ENCODE measurements around the gene KANK2.
"Not testable (repeated sequence)": the region's sequence is repeated elsewhere in the genome, so short reads cannot be mapped to it uniquely, and the experiment has no call there.

KANK2 gene

DNA sequence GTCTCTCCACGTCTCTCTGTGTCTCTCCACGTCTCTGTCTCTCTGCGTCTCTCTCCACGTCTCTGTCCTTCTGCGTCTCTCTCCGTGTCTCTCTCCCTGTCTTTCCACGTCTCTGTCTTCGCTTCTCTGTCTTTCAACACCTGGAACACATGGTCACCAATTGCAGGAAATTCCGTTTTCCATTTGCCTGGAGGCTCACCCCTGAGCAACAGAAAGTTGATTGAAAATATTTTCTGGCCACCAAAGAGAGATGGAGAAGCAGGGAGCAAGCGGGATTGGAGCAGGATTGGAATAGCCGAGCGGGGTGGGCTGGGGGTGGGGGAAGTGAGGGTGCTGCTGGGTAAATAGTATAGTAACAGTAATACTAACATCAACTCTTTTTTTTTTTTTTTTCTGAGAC is 1.7 kb downstream of the KANK2 start:
- no peak for DNase-seq

DNA sequence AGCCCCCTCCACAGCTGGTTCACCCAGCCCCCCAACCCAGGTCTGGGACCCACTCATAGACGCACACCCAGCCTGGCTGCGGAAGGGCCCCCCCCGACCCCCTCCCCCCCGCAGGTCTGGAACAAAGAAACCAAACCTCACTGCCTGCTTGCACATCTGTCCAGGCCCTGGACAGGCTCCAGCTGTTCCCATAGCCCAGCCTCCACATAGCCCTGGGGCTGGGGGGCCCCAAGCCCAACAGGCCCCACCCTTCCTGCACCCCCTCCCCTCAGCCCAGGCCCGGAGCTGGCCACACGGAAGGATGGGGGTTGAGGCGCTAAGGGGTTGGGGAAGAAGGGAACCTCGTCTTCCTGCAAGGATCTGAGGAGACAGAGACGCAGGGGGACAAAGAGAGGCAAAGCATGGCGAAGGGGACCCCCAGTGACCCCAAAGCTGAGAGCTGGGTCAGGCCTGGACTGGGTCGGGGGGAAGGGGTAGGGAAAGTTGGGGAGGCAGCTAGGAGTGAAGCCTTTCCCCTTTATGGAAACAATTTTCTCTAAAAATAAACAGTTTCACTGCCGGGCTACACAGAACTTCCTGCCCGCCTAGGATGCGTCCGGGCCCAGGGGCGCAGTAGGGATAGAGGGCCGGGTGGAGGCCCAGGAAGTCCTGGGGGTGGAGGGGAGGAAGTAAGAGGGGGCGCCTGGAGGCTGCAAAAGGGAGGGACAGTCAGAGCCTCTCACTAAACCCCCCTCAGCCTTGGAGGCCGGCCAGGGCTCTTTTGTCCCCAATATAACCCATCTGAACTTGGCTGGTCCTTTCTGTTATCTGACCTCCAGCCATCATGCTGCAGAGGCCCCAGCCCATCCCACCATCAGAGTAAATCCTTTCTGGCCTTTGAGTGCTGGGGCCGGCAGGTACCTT is 2.4 kb downstream of the KANK2 start:
- DNase-seq: no peak

DNA sequence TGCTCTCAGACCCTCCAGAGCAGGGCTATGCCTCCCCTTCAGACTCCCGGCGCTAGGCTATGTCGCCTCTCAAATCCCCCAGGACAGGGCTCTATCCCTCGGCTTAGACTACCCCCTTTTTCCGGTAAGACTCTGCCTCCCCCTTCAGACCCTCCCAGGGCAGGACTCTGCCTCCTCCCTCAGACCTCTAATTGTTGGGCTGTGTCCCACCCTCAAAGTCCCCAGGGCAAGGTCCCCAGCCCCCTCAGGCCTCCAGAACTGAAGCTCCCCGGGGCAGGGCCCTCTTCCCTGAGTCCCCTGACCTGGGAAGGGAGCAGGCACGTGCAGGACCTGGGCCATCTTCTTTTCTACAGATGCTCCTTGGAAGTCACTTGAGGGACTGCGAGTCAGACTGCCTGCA is 3.2 kb downstream of the KANK2 start:
- DNase-seq: no peak

DNA sequence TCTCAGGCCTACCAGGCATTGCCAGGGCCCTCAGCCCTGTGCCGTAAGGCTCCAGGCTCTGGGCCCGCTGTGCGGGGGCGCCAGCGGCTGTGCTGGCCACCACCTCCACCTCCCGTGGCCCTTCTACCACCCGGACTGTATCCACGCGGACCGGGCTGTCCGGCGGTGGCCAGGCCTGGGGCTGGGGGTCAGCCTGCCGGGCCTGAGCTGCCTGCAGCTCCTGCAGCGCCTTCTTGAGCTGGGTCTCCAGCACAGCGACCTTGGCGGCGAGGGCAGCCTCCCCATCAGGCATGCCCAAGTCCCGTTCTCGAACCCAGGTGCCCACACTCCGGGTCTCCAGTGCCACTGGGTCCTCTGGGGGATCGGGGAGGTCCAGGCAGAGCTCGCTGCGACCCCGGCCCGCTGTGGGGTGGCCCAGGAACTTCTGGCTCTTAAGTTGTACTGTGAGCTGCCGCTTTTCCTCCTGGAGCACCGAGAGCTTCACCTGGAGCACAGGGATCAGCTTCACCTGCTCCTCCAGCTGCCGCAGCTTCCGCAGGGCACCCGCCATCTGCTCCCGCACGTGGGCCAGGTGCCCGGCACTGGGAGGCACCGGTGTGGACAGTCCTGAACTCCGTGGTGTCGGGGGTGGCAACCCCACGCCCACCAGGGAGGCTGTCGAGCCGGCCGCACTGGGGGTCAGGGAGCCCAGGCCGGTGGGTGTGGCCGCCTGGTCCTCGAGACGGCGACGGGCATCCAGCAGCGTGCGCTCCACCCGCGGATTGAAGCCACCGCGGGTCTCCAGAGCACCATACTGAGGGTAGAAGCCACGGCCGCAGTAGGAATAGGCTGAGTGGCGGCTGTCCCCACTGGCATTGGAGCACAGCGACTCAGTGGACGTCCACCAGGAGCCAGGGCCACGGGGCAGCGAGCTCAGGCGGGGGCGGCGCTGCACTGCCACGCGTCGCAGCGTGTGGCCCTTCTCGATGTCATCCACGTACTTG is 4.1 kb downstream of the KANK2 start:
- no peak for DNase-seq

DNA sequence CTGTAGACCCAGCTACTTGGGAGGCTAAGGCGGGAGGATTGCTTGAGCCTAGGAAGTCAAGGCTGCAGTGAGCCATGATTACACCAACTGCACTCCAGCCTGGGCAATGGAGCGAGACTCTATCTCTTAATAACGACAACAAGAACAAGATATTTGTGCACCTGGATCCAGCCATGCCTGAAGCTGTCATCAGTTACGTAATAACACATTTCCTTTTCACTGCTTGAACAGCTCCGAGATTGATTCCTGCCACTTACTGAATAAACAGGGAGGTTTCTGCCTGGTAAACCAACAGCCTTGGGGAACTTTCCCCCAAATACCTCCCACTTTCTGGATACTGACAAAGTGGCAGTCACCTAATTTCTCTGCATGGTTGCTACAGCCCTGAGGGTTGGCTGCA is 5.4 kb downstream of the KANK2 start:
- no peak for DNase-seq

DNA sequence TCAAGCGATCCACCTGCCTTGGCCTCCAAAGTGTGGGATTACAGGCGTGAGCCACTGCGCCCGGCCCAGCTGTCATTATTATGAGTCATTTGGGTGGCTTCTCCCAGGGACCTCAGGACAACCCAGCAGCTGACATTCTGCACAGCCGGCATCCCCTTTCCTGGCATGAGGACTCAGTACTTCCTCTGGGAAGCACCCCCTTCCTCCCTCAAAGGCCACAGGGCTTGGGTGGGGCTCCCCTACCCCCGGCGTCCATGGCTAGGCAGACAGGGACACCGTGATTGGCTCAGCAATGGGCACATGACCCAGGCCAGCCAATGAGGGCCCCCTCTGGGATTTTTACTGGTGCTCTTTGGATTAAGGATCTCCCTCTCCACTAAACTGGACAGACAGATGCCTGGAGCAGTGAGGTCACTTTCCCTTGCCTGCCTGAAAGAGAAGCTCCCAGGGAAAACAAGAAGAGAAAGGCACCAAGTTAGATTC is 6.0 kb downstream of the KANK2 start:
- DNase-seq: peak; percentile 80

DNA sequence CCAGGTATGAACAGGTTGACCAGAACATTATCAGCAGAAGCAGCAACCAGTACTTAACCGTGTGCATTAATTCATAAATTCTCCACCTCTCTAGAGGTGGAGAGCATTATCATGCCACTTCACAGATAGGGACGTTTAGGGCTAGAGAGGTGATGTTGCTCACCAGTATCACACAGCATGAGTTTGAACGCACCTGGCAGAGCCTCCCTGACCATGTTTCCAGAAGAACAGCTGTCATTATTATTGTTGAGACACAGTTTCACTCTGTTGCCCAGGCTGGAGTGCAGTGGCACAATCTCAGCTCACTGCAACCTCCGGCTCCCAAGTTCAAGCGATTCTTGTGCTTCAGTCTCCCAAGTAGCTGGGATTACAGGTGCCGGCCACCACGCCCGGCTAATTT is 6.8 kb downstream of the KANK2 start:
- no peak for DNase-seq

DNA sequence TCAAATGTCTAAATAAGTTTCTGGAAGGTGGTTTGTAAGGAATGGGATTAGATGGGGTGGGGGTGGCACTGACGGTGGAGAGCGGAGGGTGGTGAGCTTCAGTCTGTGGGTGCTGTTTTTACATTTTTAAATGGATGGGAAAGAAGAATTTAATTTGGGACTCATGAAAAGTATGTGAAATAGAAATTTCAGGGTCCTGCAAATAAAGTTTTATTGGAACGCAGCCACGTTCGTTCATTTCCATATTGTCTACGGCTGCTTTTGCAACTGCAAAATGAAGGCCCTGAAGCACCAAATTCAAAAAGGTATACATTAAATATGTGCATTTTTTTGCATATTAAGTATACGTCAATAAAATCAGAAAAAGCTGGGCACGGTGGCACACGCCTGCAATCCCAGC is 9.9 kb downstream of the KANK2 start:
- no peak for DNase-seq

DNA sequence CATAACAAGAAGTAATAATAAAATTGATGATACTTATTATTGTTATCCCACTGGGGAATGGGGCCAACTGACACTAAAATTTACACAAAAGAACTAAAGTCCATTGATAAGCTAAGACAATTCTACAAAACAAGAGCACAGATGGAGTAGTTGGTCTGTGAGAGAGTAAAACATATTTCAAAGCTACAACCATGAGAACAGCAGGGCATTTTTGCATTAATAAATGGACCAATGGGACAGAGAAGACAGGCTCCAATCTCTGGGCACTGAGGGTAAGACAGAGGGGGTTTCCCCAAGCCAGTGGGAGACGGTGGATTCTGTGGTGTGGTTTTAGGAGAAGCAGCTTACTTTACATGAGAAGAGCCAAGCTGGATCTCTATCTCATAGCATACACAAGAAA is 14.4 kb downstream of the KANK2 start:
- DNase-seq: no peak

DNA sequence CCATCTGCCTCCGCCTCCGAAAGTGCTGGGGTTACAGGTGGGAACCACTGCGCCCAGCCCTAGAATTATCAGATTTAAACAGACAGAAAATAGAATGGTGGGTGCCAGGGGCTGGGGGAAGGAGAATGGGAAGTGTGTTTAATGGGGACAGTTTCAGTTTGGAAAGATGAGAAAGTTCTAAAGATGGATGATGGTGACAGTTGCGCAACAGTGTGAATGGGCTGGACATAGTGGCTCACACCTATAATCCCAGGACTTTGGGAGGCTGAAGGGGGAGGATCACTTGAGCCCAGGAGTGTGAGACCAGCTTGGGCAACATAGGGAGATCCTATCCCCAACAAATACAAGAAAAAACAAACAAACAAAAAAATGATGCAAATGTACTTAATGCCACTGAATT is 15.9 kb downstream of the KANK2 start:
- no peak for DNase-seq

DNA sequence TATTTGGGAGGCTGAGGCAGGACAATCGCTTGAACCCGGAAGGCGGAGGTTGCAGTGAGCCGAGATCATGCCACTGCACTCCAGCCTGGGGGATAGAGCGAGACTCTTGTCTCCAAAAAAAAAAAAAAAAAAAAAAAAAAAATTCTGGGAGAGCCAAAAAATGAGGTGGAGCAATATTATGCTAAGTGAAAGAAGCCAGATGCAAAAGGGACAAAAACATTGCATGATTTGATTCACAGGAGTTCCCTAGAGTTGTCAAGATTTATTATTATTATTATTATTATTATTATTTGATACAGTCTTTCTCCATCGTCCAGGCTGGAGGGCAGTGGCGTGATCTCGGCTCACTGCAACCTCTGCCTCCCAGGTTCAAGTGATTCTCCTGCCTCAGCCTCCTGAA is 16.4 kb downstream of the KANK2 start:
- not testable (repeated sequence) for DNase-seq

DNA sequence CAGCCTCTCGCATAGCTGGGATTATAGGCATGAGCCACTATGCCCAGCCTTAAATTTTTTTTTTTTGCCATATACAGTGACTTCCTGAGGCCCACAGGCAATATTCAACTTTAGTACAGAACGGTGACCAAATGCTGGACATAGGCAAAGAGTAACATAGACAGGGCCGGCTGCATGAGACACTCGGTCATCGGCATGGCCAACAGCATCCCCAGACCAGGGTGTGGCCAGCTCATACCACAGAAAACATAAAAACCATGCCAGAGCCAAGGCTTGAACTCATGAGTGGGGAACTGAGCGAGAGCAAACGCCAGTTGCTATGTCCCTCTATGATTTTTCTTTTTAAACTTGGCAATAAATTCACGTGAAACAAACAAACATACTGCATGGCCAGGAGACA is 17.0 kb downstream of the KANK2 start:
- DNase-seq: no peak

DNA sequence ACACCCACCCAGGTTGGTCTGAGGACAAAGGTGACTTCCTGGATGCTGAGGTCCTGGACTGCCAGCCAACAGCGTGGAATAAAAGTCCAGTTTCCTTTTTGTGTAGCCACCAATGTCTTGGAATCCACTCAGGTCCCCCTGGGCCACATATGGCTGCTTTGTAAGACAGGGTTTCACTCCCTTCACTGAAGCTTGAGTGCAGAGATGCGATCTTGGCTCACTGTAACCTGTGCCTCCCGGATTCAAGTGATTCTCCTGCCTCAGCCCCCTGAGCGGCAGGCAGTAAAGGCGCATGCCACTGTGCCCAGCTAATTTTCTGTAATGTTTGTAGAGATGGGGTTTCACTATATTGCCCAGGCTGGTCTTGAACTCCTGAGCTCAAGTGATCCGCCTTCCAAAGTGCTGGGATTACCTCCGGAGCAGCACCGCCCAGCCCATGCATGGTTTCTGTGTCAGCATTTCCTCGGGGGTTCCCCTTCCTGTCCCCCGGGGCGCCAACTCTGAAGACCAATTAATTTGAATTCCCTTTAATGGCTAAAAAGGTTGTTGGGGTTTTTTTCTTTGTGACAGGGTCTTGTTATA is 17.5 kb downstream of the KANK2 start:
- DNase-seq: no peak

DNA sequence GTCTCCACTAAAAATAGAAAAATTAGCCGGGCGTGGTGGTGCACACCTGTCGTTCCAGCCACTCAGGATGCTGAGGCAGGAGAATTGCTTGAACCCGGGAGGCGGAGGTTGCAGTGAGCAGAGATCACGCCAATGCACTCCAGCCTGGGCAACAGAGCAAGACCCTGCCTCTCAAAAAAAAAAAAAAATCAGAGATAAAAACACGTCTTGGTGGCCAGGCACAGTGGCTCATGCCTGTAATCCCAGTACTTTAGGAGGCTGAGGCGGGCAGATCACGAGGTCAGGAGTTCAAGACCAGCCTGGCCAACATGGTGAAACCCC is 18.2 kb downstream of the KANK2 start:
- DNase-seq: not testable (repeated sequence)

DNA sequence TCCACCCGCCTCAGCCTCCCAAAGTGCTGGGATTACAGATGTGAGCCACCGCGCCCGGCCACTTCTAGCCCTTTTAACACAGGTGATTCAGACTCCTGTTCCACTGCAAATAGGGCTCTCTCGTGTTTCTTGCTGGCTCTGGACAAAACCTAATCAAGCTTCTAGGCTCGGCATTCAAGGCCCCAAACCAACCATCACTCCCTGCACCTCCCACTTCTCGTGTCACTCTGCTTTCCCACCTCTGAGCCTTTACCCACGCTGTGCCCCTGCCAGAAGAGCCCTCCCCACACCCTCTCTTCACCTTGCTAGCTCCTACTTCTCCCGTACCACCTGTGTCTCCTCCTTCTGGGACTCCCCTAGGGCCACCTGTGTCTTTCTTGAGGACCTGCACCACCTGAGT is 19.8 kb downstream of the KANK2 start:
- no peak for DNase-seq

DNA sequence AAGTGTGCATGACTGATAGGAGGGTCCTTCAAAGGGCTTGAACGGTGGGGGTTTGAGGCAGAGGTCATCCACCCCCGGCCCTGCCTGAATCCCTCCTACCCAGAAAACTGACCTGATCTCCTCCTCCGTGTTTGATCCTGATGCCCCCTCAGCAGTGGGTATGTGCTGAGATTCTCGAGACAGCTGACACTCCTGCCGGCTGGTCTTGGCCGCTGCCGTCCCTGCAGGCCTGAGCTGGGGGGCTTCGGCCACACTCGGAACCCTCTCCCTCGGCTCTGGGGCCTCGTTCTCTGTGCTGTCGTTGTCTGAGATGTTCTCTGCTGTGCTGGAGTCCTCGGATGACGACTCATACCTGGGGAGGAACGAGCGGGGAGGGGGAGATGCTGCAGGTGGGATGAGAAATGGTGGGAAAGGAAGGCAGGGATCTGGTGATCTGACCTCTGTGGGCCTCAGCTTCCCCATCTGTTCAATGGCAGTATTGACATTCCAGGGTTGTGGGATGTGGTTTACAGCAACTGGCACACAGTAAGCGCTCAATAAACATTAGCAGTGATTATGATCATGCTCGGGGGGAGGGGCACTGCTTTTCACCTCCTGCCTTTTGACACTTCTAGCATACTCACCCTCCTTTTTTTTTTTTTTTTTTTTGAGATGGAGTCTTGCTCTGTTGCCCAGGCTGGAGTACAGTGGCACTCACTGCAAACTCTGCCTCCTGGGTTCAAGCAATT is 20.7 kb downstream of the KANK2 start:
- no peak for DNase-seq

DNA sequence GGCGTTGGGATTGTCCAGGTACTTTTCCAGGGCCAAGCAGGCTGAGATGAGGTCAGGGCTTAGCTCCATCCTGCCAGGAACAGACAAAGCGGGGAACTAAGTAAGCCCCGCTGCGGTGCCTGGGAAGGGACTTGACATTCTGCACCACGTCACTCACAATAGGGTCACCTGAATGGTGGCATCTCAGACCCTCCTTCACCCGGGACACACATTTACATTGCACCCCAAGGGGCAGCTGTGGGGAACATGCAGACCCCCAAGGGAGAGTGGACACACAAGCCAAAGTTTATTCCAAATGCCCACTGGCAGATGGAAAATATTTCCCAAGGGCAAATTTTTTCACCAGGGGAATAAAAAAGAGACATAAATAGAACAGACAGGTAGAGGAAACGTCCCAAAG is 21.4 kb downstream of the KANK2 start:
- DNase-seq: no peak

DNA sequence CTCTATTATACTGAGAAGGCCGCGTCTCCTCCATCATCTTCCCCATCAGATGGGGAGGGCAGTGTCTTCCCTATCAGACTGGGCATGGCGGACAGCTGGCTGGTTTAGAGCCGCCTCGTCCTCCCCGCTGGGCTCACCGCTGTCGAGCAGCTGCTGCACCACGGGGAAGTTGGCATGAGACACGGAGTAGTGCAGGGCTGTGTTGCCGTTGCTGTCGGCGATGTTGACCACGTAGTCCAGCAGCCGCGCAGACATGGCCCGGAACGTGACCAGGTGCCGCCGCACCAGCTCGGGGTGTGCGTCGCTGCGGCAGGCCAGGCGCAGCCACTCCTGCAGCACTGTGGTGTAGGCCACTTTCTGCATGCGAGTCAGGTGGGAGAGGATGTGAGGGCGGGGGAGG is 23.0 kb downstream of the KANK2 start:
- DNase-seq: no peak

DNA sequence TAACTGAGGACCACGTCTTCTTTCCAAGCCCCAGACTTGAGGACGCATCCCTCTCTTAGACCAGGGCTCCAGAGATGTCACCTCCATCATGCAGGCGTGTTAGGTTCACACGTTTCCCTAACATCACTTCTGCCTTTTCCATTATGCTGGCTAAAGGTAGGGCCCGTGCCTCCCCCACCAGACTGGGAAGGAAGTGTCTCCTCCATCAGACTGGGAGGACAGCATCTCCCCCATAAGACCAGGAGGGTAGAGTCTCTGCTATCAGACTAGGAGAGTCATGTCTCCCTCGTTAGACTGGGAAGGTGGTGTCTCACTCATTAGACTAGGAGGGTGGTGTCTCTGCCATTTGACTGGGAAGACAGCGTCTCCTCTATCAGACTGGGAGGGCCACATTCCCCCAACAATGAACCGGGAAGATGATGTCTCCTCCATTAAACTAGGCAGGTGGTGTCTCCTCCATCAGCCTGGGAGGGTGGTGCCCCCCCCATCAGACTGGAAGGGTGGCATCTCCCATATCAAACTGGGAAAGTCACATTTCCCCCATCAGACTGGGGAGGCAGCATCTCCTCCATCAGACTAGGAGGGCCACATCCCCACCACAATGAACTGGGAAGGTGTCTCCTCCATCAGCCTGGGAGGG is 23.7 kb downstream of the KANK2 start:
- no peak for DNase-seq

DNA sequence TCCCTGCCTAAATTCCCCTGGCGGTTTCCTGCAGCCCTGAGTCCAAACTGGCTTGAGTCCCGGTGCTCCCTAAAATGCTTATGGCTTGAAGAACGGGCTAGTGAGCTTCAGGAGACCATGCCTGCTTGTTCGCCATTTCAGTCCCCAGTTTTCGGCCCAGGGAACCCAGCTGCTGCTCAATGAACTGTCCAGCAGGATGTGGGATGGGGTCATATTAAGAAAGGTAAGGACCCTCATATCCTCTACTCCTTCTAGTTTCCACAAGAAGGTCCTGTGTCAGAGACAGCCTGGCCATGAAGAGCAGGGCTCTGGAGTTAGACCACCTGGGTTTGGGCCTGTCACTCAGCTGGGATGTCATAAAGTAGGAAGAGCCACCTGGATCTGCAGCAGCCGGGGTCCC is 24.8 kb downstream of the KANK2 start:
- DNase-seq: no peak

DNA sequence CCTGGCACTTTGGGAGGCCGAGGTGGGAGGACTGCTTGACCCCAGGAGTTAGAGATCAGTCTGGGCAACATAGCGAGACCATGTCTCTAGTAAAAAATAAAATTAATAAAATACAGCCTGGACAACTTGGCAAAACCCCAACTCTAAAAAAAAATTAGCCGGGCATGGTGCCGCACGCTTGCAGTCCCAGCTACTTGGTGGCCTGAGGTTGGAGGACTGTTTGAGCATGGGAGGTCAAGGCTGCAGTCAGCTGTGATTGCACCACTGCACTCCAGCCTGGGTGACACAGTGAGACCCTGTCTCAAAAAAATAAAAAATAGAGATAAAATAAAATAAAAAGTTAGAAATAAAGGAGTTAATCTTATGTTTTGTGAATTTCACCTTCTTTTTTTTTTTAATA is 26.2 kb downstream of the KANK2 start:
- no peak for DNase-seq
